Measurements from ENCODE around the gene KCNMA1. TPM values are rescaled to one million over a fixed set of nuclear protein-coding genes. Genes with fewer than 3 reads are reported as not detected.

The KCNMA1 gene
- total RNA-seq, 1 experiment from 2014 or later, result 0.49 TPM

DNA sequence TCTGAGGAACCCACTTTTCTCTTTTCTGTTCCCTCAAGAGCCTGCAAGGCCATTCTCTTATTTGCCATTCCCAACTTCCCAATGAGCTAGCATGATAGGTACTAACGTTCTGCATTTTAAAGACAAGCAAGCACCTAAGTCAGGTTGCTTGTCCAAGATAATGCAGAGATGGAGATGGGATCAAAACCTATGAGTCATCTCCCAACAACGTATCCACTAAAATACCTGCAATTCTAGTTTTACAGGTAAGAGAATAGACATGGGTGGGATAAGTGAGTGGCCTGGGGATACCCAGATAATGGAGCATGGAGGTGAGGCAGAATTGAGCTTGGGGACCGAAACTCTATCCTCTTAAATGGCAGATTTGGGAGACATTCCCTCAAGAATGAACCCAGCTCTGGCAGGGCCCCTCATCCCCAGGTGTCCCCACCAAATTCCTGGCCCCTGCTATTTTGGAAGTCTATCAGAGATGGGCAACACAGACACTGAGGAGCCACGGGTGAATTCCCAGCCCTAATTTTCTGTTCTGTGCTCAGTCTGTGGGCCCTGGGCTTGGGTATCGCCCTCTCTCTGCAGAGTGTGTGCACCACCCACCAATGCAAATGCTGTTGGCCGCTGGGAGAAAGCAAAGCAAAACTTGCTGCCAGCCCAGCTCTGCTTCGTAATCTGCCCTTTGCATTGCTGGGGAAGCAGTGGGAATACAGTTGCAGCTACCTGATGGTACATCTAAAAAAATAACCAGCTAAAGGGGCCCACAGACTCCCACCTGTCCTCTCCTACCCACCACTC is 98.3 kb downstream of the KCNMA1 start (continued):
- no peak for TF ChIP-seq ELF1 (IDR thresholded peaks at IDR 0.05; ENCODE audit: borderline replicate concordance, low read depth)
- no peak for TF ChIP-seq YY1 (IDR thresholded peaks at IDR 0.05; ENCODE audit: extremely low read depth, insufficient replicate concordance, low read depth, low read length)
- TF ChIP-seq POLR2AphosphoS5 (IDR thresholded peaks at IDR 0.05; ENCODE audit: low read depth, low read length), result no peak

DNA sequence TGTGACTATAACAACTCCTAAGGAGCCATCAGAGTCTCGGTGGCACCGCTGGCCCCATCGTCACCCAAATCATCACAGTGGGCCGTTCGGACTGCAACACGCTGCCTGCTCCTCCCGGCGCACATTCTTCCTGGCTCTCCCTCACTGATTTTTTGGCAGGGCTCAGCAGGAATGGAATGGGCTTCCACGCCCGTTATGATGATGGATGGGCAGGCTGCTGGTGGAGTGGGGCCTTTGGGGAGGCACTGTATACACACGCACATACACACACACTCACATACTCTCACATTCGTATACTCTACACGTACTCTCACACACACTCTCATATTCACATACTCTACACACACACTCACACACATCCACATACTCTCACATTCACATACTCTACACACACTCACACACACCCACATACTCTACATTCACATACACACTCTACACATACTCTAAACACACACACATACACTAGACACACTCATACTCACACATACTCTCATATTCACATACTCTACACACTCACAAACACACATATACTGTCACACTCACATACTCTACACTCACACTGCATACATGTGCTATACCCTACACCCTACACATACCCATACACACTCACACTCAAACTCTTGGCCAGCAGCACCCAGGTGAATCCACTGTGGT is 99.8 kb downstream of the KCNMA1 start:
- no peak overlapping the region for H2AFZ ChIP-seq (ENCODE audit: low read depth, low read length, poor library complexity, severe bottlenecking)
- H4K20me1 ChIP-seq (ENCODE audit: insufficient read depth), result no peaks in the 10 kb centered on the region
- DNase-seq (ENCODE audit: low read depth, low spot score) (no peak), ATAC-seq (no peak)
- H3K4me1 ChIP-seq (ENCODE audit: control insufficient read depth in 1 of 2, insufficient read depth in 2 of 2, low read length in 2 of 2), result peaks cover 14 to 35% of the 10 kb centered on the region in 2 experiments; a peak in 3 of 4 replicates
- H3K79me2 ChIP-seq (ENCODE audit: insufficient read depth, low read length), result no peaks in the 10 kb centered on the region
- no peaks in the 10 kb centered on the region for H3K9me3 ChIP-seq (ENCODE audit: control insufficient read depth in 1 of 2, insufficient read depth in 1 of 2, low read depth in 1 of 2, low read length in 2 of 2)
- RAD21 ChIA-PET (ENCODE audit: low non-redundant PET in 1 of 2, low total read pairs in 2 of 2, uncharacterized antibody in 2 of 2, unreplicated experiment in 2 of 2), result no interaction called here
- H3K36me3 ChIP-seq (ENCODE audit: control insufficient read depth in 1 of 2, insufficient read depth in 2 of 2, low read length in 2 of 2), result no peaks in the 10 kb centered on the region
- POLR2A ChIA-PET, result interaction anchor here (1.2 kb wide), 1 partner anchor 33 kb away, joined by 3 read pairs; no protein-coding TSS in a partner anchor
- no peak overlapping the region for H3K27ac ChIP-seq (ENCODE audit: low read depth, low read length)
- H3K27me3 ChIP-seq (ENCODE audit: insufficient read depth, low read length), result no peaks in the 10 kb centered on the region
- no TSS peak for BruUV-seq (replicated peaks)
- H3K9me2 ChIP-seq (ENCODE audit: insufficient read depth), result no peaks in the 10 kb centered on the region
- no peak overlapping the region for H3K4me2 ChIP-seq (ENCODE audit: low read length)
- H3K4me3 ChIP-seq (replicated peaks in 1 of 2; ENCODE audit: low read depth in 1 of 2, low read length in 2 of 2), result no peak overlapping the region
- intact Hi-C loops (cut with micrococcal nuclease), result no loop called here
- CTCF ChIA-PET, result no interaction called here
- H3K9ac ChIP-seq (ENCODE audit: low read length), result no peak overlapping the region
- TF ChIP-seq EZH2phosphoT487 (IDR thresholded peaks at IDR 0.05; ENCODE audit: borderline replicate concordance) (no peak), SIN3A (IDR thresholded peaks at IDR 0.05; ENCODE audit: low read depth) (no peak), CBX3 (IDR thresholded peaks at IDR 0.05; ENCODE audit: low read depth) (no peak), CEBPB (IDR thresholded peaks at IDR 0.05; ENCODE audit: low read depth) (no peak), EZH2 (IDR thresholded peaks at IDR 0.05) (no peak), ELF1 (IDR thresholded peaks at IDR 0.05; ENCODE audit: borderline replicate concordance, low read depth) (no peak), TCF7L2 (IDR thresholded peaks at IDR 0.05; ENCODE audit: borderline replicate concordance, extremely low read depth, insufficient read depth, insufficient read length) (no peak), JUND (IDR thresholded peaks at IDR 0.05) (no peak), ZFX (IDR thresholded peaks at IDR 0.05) (no peak), POLR2AphosphoS5 (IDR thresholded peaks at IDR 0.05; ENCODE audit: low read depth, low read length) (no peak)
- TF ChIP-seq, protein P1, sequence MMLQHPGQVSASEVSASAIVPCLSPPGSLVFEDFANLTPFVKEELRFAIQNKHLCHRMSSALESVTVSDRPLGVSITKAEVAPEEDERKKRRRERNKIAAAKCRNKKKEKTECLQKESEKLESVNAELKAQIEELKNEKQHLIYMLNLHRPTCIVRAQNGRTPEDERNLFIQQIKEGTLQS (IDR thresholded peaks at IDR 0.05), result no peak
- TF ChIP-seq, protein P2, sequence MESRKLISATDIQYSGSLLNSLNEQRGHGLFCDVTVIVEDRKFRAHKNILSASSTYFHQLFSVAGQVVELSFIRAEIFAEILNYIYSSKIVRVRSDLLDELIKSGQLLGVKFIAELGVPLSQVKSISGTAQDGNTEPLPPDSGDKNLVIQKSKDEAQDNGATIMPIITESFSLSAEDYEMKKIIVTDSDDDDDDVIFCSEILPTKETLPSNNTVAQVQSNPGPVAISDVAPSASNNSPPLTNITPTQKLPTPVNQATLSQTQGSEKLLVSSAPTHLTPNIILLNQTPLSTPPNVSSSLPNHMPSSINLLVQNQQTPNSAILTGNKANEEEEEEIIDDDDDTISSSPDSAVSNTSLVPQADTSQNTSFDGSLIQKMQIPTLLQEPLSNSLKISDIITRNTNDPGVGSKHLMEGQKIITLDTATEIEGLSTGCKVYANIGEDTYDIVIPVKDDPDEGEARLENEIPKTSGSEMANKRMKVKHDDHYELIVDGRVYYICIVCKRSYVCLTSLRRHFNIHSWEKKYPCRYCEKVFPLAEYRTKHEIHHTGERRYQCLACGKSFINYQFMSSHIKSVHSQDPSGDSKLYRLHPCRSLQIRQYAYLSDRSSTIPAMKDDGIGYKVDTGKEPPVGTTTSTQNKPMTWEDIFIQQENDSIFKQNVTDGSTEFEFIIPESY (IDR thresholded peaks at IDR 0.05; ENCODE audit: extremely low read depth, insufficient replicate concordance, low read length), result no peak
- TF ChIP-seq, protein P3, sequence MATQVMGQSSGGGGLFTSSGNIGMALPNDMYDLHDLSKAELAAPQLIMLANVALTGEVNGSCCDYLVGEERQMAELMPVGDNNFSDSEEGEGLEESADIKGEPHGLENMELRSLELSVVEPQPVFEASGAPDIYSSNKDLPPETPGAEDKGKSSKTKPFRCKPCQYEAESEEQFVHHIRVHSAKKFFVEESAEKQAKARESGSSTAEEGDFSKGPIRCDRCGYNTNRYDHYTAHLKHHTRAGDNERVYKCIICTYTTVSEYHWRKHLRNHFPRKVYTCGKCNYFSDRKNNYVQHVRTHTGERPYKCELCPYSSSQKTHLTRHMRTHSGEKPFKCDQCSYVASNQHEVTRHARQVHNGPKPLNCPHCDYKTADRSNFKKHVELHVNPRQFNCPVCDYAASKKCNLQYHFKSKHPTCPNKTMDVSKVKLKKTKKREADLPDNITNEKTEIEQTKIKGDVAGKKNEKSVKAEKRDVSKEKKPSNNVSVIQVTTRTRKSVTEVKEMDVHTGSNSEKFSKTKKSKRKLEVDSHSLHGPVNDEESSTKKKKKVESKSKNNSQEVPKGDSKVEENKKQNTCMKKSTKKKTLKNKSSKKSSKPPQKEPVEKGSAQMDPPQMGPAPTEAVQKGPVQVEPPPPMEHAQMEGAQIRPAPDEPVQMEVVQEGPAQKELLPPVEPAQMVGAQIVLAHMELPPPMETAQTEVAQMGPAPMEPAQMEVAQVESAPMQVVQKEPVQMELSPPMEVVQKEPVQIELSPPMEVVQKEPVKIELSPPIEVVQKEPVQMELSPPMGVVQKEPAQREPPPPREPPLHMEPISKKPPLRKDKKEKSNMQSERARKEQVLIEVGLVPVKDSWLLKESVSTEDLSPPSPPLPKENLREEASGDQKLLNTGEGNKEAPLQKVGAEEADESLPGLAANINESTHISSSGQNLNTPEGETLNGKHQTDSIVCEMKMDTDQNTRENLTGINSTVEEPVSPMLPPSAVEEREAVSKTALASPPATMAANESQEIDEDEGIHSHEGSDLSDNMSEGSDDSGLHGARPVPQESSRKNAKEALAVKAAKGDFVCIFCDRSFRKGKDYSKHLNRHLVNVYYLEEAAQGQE (IDR thresholded peaks at IDR 0.05; ENCODE audit: low read depth), result no peak
- TF ChIP-seq, protein P4, sequence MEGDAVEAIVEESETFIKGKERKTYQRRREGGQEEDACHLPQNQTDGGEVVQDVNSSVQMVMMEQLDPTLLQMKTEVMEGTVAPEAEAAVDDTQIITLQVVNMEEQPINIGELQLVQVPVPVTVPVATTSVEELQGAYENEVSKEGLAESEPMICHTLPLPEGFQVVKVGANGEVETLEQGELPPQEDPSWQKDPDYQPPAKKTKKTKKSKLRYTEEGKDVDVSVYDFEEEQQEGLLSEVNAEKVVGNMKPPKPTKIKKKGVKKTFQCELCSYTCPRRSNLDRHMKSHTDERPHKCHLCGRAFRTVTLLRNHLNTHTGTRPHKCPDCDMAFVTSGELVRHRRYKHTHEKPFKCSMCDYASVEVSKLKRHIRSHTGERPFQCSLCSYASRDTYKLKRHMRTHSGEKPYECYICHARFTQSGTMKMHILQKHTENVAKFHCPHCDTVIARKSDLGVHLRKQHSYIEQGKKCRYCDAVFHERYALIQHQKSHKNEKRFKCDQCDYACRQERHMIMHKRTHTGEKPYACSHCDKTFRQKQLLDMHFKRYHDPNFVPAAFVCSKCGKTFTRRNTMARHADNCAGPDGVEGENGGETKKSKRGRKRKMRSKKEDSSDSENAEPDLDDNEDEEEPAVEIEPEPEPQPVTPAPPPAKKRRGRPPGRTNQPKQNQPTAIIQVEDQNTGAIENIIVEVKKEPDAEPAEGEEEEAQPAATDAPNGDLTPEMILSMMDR (IDR thresholded peaks at IDR 0.05 in 2 of 3, conservative IDR thresholded peaks at IDR 0.05 in 1 of 3; ENCODE audit: borderline replicate concordance in 1 of 3, insufficient read depth in 1 of 3, low read depth in 2 of 3, low read length in 2 of 3), result no peak

Measured in HCT116 (cell line).